ENCODE data around the gene KCNH2. TPM values are rescaled to one million over a fixed set of nuclear protein-coding genes. Genes with fewer than 3 reads are reported as not detected.

The KCNH2 gene
- total and polyA plus RNA-seq, 12 donors = 50.2 to 126 (median 78.4) TPM

Other genes starting within 250 kb of the KCNH2 start
- gene GIMAP5, start 240.9 kb downstream of the KCNH2 start, total RNA-seq = 10 to 100 TPM in 7 of 10 donors, 1 to 10 TPM in 3; 6.5 to 27.2 (median 11.8) TPM
- 10 to 100 TPM; 22.9 to 35.0 TPM for gene GIMAP5, start 240.9 kb downstream of the KCNH2 start, polyA plus RNA-seq
- 100 to 1,000 TPM in 2 of 10 donors, 10 to 100 TPM in 8; 19.6 to 149 (median 52.6) TPM for gene TMEM176B, start 178.0 kb downstream of the KCNH2 start, total RNA-seq
- 10 to 100 TPM; 15.9 to 24.8 TPM for gene TMEM176B, start 178.0 kb downstream of the KCNH2 start, polyA plus RNA-seq
- 10 to 100 TPM; 12.1 to 86.6 (median 22.2) TPM for gene TMEM176A, start 177.6 kb downstream of the KCNH2 start, total RNA-seq
- 10 to 100 TPM; 16.8 to 19.2 TPM for gene TMEM176A, start 177.6 kb downstream of the KCNH2 start, polyA plus RNA-seq
- gene AOC1, start 125.8 kb downstream of the KCNH2 start, total RNA-seq = 1 to 10 TPM in 1 of 10 donors, under 1 TPM in 7, not detected in 2; 0.09 to 1.2 (median 0.37) TPM
- gene AOC1, start 125.8 kb downstream of the KCNH2 start, polyA plus RNA-seq = under 1 TPM in 1 of 2 donors, not detected in 1; 0.04 TPM
- 10 to 100 TPM in 9 of 10 donors, 1 to 10 TPM in 1; 10.0 to 53.3 (median 13.3) TPM for gene NOS3, start 12.7 kb upstream of the KCNH2 start, total RNA-seq
- gene NOS3, start 12.7 kb upstream of the KCNH2 start, polyA plus RNA-seq = 10 to 100 TPM; 11.1 to 25.5 TPM
- gene ATG9B, start 46.2 kb upstream of the KCNH2 start, total RNA-seq = under 1 TPM in 3 of 10 donors, not detected in 7; 0.09 to 0.39 (median 0.10) TPM
- gene ATG9B, start 46.2 kb upstream of the KCNH2 start, polyA plus RNA-seq = under 1 TPM; 0.45 to 0.59 TPM
- 10 to 100 TPM; 20.9 to 32.4 (median 24.6) TPM for gene ABCB8, start 50.1 kb upstream of the KCNH2 start, total RNA-seq
- gene ABCB8, start 50.1 kb upstream of the KCNH2 start, polyA plus RNA-seq = 10 to 100 TPM; 16.7 to 42.2 TPM
- gene ASIC3, start 70.2 kb upstream of the KCNH2 start, total RNA-seq = 10 to 100 TPM in 1 of 10 donors, 1 to 10 TPM in 9; 3.2 to 12.5 (median 5.6) TPM
- gene ASIC3, start 70.2 kb upstream of the KCNH2 start, polyA plus RNA-seq = 10 to 100 TPM in 1 of 2 donors, 1 to 10 TPM in 1; 3.7 to 38.8 TPM
- 10 to 100 TPM in 1 of 10 donors, 1 to 10 TPM in 9; 5.2 to 11.3 (median 7.8) TPM for gene CDK5, start 79.6 kb upstream of the KCNH2 start, total RNA-seq
- gene CDK5, start 79.6 kb upstream of the KCNH2 start, polyA plus RNA-seq = 1 to 10 TPM; 5.0 to 7.7 TPM
- gene SLC4A2, start 81.3 kb upstream of the KCNH2 start, total RNA-seq = 10 to 100 TPM; 36.0 to 80.5 (median 47.6) TPM
- 100 to 1,000 TPM; 101 to 109 TPM for gene SLC4A2, start 81.3 kb upstream of the KCNH2 start, polyA plus RNA-seq
- gene FASTK, start 102.5 kb upstream of the KCNH2 start, total RNA-seq = 100 to 1,000 TPM in 1 of 10 donors, 10 to 100 TPM in 9; 65.0 to 107 (median 75.6) TPM
- gene FASTK, start 102.5 kb upstream of the KCNH2 start, polyA plus RNA-seq = 100 to 1,000 TPM in 1 of 2 donors, 10 to 100 TPM in 1; 82.7 to 246 TPM
- 10 to 100 TPM; 18.5 to 40.3 (median 23.4) TPM for gene TMUB1, start 105.2 kb upstream of the KCNH2 start, total RNA-seq
- gene TMUB1, start 105.2 kb upstream of the KCNH2 start, polyA plus RNA-seq = 10 to 100 TPM; 79.4 to 88.2 TPM
- 10 to 100 TPM; 40.5 to 93.4 (median 50.3) TPM for gene AGAP3, start 108.2 kb upstream of the KCNH2 start, total RNA-seq
- 10 to 100 TPM; 40.2 to 67.5 TPM for gene AGAP3, start 108.2 kb upstream of the KCNH2 start, polyA plus RNA-seq
- 1 to 10 TPM in 2 of 10 donors, under 1 TPM in 5, not detected in 3; 0.30 to 2.0 (median 0.93) TPM for gene GBX1, start 189.4 kb upstream of the KCNH2 start, total RNA-seq
- 1 to 10 TPM in 1 of 2 donors, under 1 TPM in 1; 0.04 to 1.0 TPM for gene GBX1, start 189.4 kb upstream of the KCNH2 start, polyA plus RNA-seq
- 10 to 100 TPM; 17.5 to 44.6 (median 29.1) TPM for gene ASB10, start 208.9 kb upstream of the KCNH2 start, total RNA-seq
- gene ASB10, start 208.9 kb upstream of the KCNH2 start, polyA plus RNA-seq = 10 to 100 TPM in 1 of 2 donors, 1 to 10 TPM in 1; 7.2 to 63.4 TPM
- not detected for gene H2BK1, start 232.2 kb upstream of the KCNH2 start, total RNA-seq
- gene H2BK1, start 232.2 kb upstream of the KCNH2 start, polyA plus RNA-seq = not detected
- gene ABCF2, start 248.9 kb upstream of the KCNH2 start, total RNA-seq = 10 to 100 TPM; 25.2 to 33.8 (median 29.5) TPM
- gene ABCF2, start 248.9 kb upstream of the KCNH2 start, polyA plus RNA-seq = 10 to 100 TPM; 13.0 to 35.2 TPM